GM18909 (cell line): ENCODE measurements around the gene CXCL11.
A peak's percentile ranks its signal among the peaks of the same experiment; 100 is the strongest.
"Not testable (repeated sequence)": the region's sequence is repeated elsewhere in the genome, so short reads cannot be mapped to it uniquely, and the experiment has no call there.

Source experiments
- ATAC-seq: cut with Tn5 transposase; IDR thresholded peaks from one replicate; pipeline ENCODE4 v1.9.1; 2021; ENCODE audit warnings: mild to moderate bottlenecking; ENCODE audit not compliant: unreplicated experiment, poor library complexity

Gene CXCL11

DNA sequence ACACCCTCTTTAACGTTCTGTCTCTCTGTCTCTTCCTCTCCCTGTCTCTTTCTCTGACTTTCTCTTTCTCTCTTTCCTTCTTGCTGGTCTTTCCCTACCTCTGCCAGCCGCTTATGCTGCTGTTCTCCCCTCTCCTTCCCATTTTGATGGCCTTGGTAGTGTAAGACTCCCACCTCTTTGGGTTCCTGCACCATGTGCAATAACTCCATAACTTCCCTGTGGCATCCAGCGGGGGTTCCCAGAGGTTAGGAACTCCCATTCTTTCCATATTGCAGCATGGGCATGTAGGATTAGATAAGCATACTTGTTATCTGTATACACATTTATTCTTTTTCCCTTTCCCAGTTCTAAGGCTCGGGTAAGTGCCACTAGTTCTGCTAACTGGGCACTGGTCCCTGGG, 8.8 kb upstream of the CXCL11 start:
- not testable (repeated sequence) for ATAC-seq

DNA sequence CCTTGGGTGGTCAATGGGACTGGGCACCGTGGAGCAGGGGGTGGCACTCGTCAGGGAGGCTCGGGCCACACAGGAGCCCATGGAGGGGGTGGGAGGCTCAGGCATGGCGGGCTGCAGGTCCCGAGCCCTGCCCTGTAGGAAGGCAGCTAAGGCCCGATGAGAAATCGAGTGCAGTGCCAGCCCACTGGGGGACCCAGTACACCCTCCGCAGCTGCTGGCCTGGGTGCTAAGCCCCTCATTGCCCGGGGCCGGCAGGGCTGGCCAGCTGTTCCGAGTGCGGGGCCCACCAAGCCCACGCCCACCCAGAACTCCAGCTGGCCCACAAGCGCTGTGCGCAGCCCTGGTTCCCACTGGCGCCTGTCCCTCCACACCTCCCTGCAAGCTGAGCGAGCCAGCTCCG, 7.4 kb upstream of the CXCL11 start:
- ATAC-seq = not testable (repeated sequence)

DNA sequence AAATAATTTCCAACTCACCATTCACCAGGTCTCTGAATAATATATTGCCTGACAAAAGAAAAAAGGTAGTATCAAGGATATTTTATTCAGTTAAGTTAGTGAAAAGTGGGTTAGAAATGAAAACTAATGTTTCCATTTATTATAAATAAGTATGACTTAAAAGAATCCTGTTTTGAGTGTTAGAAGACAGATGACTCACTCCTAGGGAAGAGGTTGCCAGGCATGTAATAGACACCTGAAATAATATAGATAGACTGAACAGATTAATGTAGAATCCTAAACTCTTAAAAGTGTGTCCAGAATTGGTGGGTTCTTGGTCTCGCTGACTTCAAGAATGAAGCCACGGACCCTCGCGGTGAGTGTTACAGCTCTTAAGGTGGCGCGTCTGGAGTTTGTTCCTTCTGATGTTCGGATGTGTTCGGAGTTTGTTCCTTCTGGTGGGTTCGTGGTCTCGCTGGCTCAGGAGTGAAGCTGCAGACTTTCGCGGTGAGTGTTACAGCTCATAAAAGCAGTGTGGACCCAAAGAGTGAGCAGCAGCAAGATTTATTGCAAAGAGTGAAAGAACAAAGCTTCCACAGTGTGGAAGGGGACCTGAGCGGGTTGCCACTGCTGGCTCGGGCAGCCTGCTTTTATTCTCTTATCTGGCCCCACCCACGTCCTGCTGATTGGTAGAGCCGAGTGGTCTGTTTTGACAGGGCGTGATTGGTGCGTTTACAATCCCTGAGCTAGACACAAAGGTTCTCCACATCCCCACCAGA, 6.5 kb upstream of the CXCL11 start:
- not testable (repeated sequence) for ATAC-seq

- ATAC-seq = no peak
These were observed 985 bp upstream of the CXCL11 start for GRCh38 chr4:76036855-76037254.

DNA sequence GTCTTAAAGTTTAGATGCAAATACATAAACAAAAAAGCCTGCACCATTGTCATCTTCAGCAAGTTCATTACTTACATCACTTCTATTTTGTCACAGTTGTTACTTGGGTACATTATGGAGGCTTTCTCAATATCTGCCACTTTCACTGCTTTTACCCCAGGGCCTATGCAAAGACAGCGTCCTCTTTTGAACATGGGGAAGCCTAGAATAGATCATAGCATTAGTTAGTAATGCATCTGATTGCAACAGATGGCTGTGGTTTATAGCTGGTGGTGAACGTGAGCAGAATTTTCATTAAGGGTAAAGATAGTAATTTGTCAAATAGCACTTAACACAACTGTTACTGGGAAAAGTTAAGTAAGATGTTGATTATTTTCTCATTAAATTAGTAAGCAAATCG, 729 bp downstream of the CXCL11 start:
- ATAC-seq = no peak

GRCh38 chr4:76029300-76029699, 6.6 kb downstream of the CXCL11 start:
- no peak for ATAC-seq

DNA sequence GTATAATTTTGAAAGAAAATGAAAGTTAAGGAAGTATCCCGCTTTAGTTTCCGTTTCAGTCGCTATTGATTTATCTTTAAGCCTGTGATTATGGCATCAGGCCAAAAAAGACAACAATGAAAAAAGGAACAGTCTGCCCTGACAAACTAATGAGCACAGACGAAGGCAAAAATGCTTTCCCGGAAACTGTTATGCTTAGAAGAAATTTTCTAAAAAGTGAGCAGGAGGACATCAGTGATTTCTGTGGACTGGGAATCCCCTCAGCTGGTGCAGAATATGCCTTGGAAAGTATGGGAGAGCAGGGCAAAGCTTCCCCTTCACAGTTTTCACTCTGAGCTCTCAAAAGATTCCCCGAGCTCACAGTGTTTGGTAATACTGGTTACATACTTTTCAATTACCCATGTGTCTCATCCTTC, 7.5 kb downstream of the CXCL11 start:
- ATAC-seq = no peak

DNA sequence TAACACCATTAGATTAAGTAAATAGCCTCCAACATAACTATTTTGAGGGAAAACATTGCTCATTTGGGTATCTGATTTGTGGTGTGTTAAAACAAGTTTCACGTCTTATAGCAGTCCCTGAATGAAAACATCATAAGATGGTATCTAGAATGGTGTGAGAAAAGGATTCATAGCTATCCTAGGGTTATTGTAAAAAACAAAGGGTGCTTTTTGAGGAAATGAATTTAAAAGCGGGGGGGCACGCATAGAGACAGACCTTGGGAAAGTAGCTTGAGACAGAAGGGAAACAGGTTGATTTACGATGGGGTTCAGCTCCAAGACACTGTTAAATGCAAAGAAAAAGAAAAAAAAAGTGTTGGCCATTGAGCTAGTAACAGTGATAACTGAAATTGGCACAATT, 11.8 kb downstream of the CXCL11 start:
- no peak for ATAC-seq

DNA sequence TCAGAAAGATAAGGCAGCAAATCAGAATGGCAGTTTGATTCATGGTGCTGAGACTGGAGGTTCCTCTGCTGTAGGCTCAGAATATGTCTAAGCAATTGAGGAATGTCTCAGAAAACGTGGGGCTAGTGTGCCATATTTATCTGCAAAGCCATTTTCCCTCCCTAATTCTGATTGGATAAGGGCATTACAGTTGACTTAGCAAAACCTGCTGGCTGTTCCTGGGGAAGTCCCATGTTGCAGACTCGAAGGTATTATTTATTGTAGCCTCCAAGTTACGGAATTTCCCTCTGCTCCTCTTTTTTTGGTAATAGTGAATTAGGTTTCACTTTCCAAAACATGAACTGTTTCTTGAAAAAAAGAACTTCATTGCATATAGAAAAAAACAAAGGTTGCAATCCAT, 12.5 kb downstream of the CXCL11 start, which contains the start of gene CXCL10:
Gene CXCL10 (minus strand): TSS at position 109 of the 400 bp plus-strand sequence. CDS start 66 bp downstream, at position 43.
- no peak for ATAC-seq

- no peak for ATAC-seq
These were observed 13.2 kb downstream of the CXCL11 start for GRCh38 chr4:76022677-76023076.

- no peak for ATAC-seq
These were observed 13.8 kb downstream of the CXCL11 start for GRCh38 chr4:76022031-76022430.

DNA sequence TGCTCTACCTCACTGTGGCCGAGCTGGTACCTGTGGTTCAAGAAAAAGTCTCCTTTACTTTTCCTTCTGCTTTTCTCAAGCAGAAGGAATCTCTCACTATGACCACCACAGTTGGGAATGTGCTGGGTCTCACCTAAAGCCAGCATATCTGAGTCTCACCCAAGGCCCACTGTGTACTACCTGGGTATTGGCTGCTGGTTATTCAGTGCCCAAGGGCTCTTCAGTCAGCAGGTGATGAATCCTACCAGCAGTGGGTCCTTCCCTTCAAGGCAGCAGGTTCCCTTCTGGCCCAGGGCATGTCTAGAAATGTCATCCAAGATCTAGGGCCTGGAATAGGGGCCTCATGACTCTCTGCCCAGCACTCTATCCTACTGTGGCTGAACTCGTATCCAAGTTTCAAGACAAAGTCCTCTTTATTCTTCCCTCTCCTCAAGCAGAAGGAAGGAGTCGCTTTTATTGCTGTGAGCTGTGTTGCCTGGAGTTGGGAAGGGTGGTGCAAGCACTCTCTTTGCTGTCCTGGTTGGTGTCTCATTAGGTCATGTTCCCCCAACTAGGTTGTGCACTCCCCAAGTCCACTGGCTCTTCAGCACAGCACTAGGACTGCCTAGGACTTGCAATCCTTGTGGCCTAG, 18.7 kb downstream of the CXCL11 start:
- no peak for ATAC-seq

DNA sequence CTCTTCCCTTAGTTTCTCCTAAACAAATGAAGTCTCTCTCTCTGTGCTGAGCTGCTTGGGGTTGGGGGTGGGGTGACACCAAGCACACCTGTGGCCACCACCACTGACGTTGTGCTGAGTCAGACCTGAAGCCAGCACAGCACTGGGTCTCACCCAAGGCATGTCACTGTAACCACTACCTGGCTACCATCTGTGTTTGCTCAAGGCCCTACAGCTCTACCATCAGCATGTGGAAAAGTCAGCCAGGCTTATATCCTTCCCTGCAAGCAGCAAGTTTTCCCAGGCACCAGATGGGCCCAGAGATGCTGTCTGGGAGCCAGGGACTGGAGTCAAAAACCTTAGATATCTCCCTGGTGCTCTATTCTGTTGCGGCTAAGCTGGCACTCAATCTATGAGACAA, 19.5 kb downstream of the CXCL11 start:
- peak; percentile 69 for ATAC-seq

GRCh38 chr4:76013540-76013939, 22.3 kb downstream of the CXCL11 start:
- ATAC-seq = no peak

GRCh38 chr4:76012388-76012801, 23.5 kb downstream of the CXCL11 start:
- ATAC-seq = no peak

DNA sequence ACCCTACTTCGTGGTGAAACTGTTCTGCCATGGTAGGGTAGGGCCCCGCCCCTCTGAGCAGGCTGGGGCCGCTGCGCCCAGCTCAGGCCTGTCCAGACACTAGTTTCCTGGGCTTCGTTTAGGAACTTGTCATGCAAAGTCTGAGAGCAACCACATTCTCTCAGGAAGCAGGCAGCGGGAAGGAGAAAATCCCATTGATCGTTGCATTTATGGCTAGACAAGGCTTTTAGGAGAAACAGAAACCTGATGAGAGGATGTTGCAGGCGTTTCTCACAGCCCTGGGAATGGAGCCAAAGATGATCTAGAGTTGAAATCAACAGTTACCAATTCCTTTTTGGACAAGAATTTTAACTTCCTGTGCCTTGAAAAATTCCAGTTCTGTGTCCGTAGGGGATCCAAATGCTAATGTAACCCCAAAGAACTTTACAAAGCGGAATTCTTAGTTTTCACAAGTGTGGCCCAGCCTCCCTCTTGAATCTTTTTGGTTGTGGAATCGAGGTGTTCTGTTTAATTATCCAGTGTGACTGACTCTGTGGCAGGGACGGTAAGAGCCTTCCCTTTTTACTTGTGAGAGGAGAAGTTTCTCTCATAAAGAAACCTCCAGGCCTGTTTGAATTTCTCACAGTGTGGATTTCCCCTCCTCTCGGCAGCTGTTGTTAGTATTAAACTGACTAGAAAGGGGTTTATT, 24.0 kb downstream of the CXCL11 start:
- ATAC-seq = peak; percentile 70

DNA sequence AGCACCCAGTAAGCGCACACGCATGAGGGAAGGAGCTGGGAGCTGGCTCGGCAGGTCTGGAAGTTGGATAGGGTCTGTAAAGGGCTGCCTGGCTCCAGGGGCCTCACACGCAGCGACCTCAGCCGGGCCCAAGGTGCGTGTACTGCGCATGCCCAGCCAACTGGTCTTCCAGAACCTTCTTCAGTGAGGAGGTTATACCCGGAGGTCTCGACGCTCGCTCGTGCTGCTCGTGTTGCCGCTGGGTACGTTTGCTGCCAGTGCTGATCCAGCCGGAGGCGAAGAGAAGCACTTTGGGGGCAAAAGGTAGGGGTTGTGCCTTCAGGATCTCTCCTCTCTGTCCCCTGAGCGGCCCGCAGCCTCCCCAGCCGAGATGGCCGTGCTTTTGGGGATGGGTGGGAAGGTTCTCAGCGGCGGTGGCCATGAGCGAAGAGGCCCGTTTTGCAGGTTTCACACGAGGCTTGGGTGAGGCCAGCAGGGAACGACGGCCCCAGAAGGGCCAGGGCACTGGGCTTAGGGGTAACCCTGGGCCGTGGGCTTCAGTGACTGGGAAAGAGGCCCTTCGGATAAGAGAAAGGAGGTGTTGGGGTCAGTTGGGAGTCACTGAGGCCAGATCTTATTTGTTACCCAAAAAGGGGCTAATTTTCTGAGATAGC, 24.7 kb downstream of the CXCL11 start:
- ATAC-seq = no peak

DNA sequence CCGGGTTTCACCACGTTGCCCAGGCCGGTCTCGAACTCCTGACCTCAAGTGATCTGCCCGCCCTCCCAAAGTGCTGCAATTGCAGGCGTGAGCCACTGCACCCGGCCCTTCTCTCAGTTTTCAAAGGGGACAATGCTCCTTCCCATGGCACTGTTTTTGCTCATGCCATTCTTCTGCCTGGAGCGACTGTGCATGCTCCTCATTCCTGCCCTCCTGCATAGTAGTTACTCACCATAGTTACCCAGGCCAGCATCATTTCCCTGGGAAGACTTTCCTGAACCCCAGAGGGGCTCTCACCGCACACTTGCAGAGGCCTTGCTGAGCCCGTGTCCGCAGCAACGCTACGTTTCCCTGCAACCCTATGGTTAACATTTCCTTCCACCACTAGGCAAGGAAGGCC, 25.3 kb downstream of the CXCL11 start:
- no peak for ATAC-seq

GRCh38 chr4:76009311-76009710, 26.6 kb downstream of the CXCL11 start:
- ATAC-seq = no peak

GRCh38 chr4:76007089-76007862, 28.6 kb downstream of the CXCL11 start, which contains the start of gene CXCL9:
Gene CXCL9 (minus strand): TSS chr4:76007509. CDS start chr4:76007449, 60 bp downstream.
- no peak for ATAC-seq
